WI38 (cell line): ENCODE results near the gene PSME4.

Experiments
- H3K4me3 ChIP-seq: 2 replicates; pipeline ENCODE4 v1.5.1; 2011; ENCODE audit warnings: low read depth, mild to moderate bottlenecking, control low read depth, low read length
- CTCF ChIP-seq: IDR thresholded peaks from 2 replicates; pipeline ENCODE4 v1.5.1; 2012; ENCODE audit warnings: low read depth, mild to moderate bottlenecking, control low read depth, low read length

PSME4 gene

GRCh38 chr2:53820048-53820447, 150.7 kb downstream of the PSME4 start:
- H3K4me3 ChIP-seq, result no peak overlapping the region
- TF ChIP-seq CTCF, result no peak

- no peak overlapping the region for H3K4me3 ChIP-seq
- no peak for TF ChIP-seq CTCF
Observed at GRCh38 chr2:53819634-53820033, 151.2 kb downstream of the PSME4 start.

- no peak overlapping the region for H3K4me3 ChIP-seq
- TF ChIP-seq CTCF, result no peak
Observed at GRCh38 chr2:53818854-53819435, 151.8 kb downstream of the PSME4 start.
